GM12892 (cell line): ENCODE results near the gene CXCR5.

ENCODE experiments used
- DNase-seq: peaks from one replicate; pipeline ENCODE4 v3.0.0; 2011; ENCODE audit not compliant: insufficient read length
- FAIRE-seq: peaks from 2 replicates; lab custom pipeline; 2011; peaks lifted over from hg19 to GRCh38; lab: Jason Lieb, UNC
- POLR2A ChIP-seq: IDR thresholded peaks from 2 replicates; pipeline ENCODE4 v1.6.1; 2011; ENCODE audit warnings: low read depth, low read length, control low read depth
- POLR2AphosphoS5 ChIP-seq: IDR thresholded peaks from 2 replicates; pipeline ENCODE4 v1.6.1; 2011; ENCODE audit warnings: low read depth, low read length, control low read depth
- TAF1 ChIP-seq: IDR thresholded peaks from 2 replicates; pipeline ENCODE4 v1.6.1; 2011; ENCODE audit warnings: low read depth, mild to moderate bottlenecking, control low read depth, low read length, borderline replicate concordance

CXCR5 gene

GRCh38 chr11:118851970-118852369 lies 31.7 kb upstream of the CXCR5 start:
- FAIRE-seq, result peak; percentile 96
- TF ChIP-seq TAF1 (no peak), POLR2AphosphoS5 (no peak), POLR2A (no peak)

GRCh38 chr11:118853678-118854077 lies 30.0 kb upstream of the CXCR5 start:
- no peak for DNase-seq
- TF ChIP-seq TAF1 (no peak), POLR2A (no peak), POLR2AphosphoS5 (no peak)
- FAIRE-seq, result no peak

More at GRCh38 chr11:118851970-118852369, 31.7 kb upstream of the CXCR5 start:
- peak; percentile 43 for DNase-seq

DNA sequence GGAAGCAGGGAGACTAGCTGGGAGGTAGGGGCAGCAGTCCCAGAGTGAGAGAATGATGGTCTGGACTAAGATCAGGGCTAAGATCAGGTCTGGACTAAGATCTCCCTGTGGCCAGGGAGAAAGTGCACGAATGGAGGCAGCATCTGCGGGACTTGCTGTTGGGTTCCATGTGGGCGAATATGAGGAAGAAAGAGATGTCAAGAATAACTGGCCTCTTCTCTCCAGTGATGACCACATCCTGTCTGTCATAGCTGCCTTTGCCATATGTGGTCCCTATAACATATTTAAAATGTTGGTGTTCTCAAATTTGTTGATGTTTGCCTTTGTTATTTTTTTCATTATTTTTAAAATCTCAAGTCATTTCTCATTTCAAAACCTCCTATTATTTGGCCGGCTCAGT lies 27.4 kb upstream of the CXCR5 start:
- DNase-seq (no peak), FAIRE-seq (no peak)

GRCh38 chr11:118857385-118857784 lies 26.3 kb upstream of the CXCR5 start:
- TF ChIP-seq TAF1 (no peak), POLR2A (no peak), POLR2AphosphoS5 (no peak)
- no peak for DNase-seq
- no peak for FAIRE-seq

More for the DNA sequence above, 27.4 kb upstream of the CXCR5 start:
- TF ChIP-seq POLR2AphosphoS5 (no peak), TAF1 (no peak), POLR2A (no peak)

GRCh38 chr11:118859973-118860372 lies 23.7 kb upstream of the CXCR5 start:
- FAIRE-seq, result no peak
- no peak for TF ChIP-seq POLR2AphosphoS5
- TF ChIP-seq TAF1, result no peak
- TF ChIP-seq POLR2A, result no peak
- DNase-seq, result no peak

DNA sequence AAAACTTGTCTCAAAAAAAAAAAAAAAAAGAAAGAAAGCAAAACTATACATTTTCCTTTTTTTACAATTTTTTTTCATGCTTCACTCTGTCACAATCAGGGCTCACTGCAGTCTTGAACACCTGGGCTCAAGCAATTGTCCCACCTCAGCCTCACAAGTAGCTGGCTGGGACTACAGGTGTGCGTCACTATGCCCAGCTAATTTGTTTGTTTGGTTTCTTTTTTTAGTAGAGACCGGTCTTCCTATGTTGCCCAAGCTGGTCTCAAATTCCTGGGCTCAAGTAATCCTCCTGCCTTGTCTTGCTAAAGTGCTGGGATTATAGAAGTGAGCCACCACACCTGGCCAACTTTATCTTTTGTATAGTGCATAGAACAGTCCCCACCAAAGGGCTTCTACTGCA lies 15.0 kb upstream of the CXCR5 start:
- no peak for DNase-seq
- no peak for TF ChIP-seq POLR2AphosphoS5
- no peak for TF ChIP-seq TAF1
- TF ChIP-seq POLR2A, result no peak
- no peak for FAIRE-seq

GRCh38 chr11:118870396-118871343 lies 13.0 kb upstream of the CXCR5 start:
- no peak for TF ChIP-seq TAF1
- no peak for TF ChIP-seq POLR2AphosphoS5
- TF ChIP-seq POLR2A, result no peak
- FAIRE-seq (no peak), DNase-seq (no peak)

GRCh38 chr11:118872403-118872821 lies 11.3 kb upstream of the CXCR5 start:
- FAIRE-seq, result peak; percentile 90

DNA sequence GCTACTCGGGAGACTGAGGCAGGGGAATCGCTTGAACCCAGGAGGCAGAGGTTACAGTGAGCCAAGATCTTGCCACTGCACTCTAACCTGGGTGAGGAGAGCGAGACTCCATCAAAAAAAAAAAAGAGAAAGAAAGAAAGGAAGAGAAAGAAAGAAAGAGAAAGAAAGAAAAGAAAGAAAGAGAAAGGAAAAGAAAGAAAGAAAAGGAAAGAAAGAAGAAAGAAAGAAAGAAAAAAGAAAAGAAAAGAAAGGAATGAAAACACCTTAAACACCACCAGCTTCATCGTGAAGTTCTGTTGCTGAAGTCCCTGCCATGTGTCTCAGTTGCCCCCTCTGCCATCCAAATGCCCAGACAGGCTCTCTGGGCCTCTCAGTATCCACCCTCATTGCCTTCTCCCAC lies 9.9 kb upstream of the CXCR5 start:
- no peak for TF ChIP-seq POLR2AphosphoS5
- TF ChIP-seq POLR2A, result no peak
- no peak for TF ChIP-seq TAF1
- FAIRE-seq (no peak), DNase-seq (no peak)

More at GRCh38 chr11:118872403-118872821, 11.3 kb upstream of the CXCR5 start:
- TF ChIP-seq POLR2A (no peak), TAF1 (no peak), POLR2AphosphoS5 (no peak)
- DNase-seq, result peak; percentile 65

DNA sequence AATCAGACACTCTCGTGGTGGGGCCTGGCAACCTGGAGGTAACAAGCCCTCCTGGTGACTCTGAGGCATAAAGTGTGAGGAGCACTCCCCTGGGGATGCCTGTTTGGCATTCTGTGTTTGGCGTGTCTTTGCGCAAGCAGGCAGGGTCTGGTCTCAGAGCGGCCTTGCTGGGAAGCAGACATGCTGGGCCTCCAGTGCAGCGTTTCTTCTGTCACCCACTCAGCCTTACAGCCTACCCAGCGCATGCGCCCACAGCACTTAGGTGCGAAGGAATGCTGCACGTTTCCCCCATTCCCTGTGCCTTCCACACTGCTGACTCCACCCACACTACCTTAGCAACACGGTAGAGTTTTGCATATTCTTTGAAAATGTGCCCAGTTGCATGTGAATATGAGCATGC lies 7.4 kb upstream of the CXCR5 start:
- FAIRE-seq, result no peak

DNA sequence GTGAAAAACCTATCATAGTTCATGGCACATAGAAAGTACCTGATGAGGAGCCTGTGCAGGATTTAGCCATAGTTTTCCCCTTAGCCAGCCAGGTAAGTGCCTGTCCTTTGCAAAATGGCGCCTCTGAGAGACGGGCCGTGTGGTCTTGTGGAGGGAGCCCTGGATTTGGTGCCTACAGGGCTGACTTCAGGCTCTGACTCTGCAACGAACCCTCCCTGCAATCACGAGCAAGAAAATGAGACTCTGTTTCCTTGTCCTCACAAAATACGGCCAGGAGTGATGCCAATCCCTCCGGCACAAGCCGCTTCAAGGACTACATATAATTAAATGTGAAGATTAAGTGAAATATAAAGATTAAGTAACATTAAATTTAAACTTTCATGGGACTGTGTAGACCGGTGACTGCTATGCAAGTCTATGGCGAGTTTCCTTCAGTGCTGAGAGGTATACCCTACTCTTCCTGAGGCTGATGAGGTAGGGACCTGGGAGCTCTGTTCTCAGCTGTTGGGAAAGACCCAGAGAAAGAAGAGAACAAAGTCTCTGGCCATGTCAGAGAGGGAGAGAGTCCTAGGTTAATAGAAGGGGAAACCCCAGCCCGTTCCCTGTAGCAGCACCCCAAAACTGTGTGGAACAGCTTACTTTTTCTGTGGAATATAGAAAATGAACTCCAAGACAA lies 6.1 kb upstream of the CXCR5 start:
- no peak for FAIRE-seq
- TF ChIP-seq POLR2AphosphoS5 (no peak), TAF1 (no peak), POLR2A (no peak)
- no peak for DNase-seq

More for the DNA sequence above, 7.4 kb upstream of the CXCR5 start:
- TF ChIP-seq TAF1, result no peak
- TF ChIP-seq POLR2A, result no peak
- TF ChIP-seq POLR2AphosphoS5, result no peak
- DNase-seq, result no peak

GRCh38 chr11:118878163-118878563 lies 5.5 kb upstream of the CXCR5 start:
- FAIRE-seq (no peak), DNase-seq (no peak)
- no peak for TF ChIP-seq POLR2A
- no peak for TF ChIP-seq POLR2AphosphoS5
- no peak for TF ChIP-seq TAF1

DNA sequence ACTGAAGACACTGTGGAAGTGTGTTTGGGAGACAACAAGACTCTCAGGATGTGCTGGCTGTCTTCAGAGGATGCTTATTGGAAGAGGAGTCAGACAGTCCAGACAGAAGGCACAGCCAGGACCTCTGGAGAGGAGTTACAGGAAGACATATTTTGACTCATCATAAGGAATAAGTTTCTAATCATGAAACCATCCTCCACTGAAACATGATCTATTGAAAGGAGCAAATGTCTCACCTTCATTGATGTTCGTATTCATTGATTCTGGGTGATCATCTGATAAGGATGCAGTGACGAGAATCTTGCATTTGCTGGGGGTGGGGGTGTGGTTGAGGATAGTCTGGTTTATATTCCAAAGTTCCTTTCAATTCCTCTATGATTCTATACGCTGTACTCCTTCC lies 2.5 kb upstream of the CXCR5 start:
- FAIRE-seq (no peak), DNase-seq (no peak)
- TF ChIP-seq TAF1 (no peak), POLR2AphosphoS5 (no peak), POLR2A (no peak)
